Measurements from ENCODE around the gene CPEB4.

The CPEB4 gene

DNA sequence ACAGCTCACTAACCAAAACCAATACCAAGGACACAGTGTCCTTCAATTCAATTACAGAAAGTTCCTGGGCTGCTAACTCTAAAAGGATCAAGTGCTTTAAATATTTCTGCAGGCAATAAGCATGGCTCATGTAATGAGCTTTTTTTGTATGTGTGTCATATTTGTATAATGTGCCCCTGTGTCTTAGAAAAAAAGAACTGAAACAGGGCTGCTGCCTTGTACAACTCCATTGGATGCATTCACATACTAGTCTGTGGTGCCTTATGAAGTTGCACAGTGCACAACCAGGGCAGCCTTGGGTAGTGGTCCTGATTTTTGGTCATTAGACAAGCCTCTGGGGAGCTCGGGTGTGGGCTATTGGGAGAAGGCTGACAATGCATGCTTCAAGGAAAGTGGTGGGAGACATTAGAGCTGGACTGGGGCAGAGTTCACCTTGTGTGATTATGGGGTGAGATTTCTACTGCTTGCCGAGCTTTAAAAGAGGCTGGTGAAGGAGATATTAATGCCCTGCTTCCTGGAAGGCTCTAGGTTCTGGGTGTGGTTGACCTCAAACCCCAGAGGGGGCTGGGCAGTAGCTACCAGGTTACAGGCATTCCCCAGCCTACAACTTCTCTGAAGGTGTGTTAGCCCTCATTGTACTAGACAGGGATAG, 3.6 kb upstream of the CPEB4 start:
- DNase-seq (ENCODE audit: low read depth), result peak; percentile 11

DNA sequence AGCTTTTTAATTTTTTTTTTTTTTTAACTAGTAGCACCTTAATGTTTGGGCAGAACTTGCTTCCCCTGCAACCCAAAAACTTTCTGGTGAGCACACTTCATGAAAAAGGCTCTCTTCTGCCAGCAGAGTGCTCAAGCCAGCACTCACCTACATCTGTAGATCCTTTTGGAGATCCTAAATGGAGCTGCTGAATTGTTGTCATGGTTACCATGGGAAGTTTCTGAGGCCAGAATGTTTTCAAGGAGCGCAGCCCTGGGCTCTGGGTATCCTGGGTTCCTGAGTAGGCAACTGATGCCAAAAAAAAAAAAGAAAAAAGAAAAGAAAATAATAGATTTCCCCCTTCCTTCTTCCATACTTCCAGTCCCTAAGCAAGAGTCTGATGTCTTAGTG, 3.1 kb upstream of the CPEB4 start:
- no peak for DNase-seq (ENCODE audit: low read depth)

DNA sequence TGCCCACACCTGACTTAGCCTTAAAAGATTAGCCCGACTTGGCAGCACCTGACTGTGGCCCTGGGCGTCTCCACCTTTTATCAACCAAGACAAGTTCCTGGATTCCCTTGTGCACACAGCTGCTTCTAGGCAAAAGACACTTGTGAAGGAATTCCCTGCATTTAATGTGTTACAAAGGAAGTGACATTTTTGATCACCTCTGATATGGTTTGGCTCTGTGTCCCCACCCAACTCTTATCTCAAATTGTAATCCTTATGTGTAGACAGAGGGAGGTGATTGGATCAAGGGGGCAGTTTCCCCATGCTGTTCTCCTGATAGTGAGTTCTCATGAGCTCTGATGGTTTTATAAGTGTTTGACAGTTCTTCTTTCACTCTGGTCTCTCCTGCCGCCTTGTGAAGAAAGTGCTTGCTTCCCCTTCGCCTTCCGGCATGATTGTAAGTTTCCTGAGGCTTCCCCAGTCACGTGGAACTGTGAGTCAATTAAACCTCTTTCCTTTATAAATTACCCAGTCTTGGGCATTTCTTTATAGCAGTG, 2.6 kb upstream of the CPEB4 start:
- no peak for DNase-seq (ENCODE audit: low read depth)

DNA sequence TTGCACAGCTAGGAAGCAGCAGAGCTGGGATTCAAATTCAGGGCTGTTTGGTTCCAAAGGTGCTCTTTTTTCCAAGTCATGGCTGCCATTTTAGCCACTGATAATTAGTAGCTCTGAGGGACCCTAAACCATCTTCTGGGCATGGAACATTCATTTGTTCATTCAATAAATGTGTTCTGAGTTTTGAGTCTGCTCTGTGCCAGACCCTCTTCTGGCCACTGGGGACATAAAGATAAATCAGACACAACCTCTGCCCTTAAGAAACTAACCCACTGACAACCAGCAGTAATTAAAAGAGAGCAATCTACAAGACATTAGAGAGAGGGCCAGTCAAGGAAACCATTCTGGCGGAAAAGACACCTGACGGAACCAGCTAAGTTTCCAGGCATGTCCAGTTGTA, 2.0 kb upstream of the CPEB4 start:
- DNase-seq (ENCODE audit: low read depth), result no peak

DNA sequence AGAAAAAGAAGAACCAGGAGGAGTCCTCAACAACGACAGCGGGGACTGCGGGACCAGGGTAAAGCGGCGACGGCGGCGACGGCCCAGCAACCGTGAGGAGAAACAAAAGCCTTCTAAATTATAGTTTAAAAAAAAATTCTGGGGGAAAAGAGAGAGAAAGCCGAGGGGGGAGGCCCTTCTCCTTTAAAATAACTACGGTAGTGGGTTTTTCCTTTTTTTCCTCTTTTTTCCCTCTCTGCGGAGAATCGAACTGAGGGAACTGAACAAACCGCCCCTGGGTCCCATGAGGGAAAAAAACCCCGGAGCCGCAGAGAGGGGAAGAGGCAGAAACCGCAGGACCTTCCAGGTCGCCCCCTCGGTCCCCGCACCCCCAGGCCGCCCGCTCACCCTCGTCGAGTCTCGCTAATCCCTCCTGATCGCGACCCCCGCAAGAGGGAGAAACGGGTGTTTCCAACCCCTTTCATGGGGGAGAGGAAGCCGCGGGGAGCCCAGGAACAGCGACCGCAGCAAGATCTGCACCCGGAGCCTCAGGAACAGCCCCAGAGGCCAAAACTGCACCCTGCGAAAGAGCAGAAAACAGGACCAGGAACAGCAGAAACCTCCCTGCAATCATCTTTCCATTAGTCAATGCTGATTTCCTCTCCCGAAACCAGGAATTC, 453 bp downstream of the CPEB4 start:
- no peak for DNase-seq (ENCODE audit: low read depth)

DNA sequence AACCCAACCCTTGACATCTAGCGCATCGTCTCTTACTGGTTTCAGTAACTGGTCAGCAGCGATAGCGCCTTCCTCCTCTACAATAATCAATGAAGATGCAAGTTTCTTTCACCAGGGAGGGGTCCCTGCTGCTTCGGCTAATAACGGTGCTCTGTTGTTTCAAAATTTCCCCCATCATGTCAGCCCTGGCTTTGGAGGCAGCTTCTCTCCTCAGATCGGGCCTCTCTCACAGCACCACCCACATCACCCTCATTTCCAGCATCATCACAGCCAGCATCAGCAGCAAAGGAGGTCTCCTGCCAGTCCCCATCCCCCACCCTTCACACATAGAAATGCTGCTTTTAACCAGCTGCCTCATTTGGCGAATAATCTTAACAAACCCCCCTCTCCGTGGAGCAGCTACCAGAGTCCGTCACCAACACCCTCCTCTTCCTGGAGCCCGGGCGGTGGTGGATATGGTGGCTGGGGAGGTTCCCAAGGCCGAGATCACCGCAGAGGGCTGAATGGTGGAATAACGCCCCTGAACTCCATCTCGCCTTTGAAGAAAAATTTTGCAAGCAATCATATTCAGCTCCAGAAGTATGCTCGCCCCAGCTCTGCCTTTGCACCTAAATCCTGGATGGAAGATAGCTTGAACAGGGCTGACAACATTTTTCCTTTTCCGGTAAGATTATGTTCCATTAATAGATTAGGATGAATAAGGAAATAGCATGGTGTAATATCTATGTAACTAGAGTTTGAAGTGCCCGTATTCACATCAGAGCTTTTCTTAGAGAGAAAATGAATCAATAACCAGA, 2.2 kb downstream of the CPEB4 start:
- DNase-seq (ENCODE audit: low read depth), result no peak

DNA sequence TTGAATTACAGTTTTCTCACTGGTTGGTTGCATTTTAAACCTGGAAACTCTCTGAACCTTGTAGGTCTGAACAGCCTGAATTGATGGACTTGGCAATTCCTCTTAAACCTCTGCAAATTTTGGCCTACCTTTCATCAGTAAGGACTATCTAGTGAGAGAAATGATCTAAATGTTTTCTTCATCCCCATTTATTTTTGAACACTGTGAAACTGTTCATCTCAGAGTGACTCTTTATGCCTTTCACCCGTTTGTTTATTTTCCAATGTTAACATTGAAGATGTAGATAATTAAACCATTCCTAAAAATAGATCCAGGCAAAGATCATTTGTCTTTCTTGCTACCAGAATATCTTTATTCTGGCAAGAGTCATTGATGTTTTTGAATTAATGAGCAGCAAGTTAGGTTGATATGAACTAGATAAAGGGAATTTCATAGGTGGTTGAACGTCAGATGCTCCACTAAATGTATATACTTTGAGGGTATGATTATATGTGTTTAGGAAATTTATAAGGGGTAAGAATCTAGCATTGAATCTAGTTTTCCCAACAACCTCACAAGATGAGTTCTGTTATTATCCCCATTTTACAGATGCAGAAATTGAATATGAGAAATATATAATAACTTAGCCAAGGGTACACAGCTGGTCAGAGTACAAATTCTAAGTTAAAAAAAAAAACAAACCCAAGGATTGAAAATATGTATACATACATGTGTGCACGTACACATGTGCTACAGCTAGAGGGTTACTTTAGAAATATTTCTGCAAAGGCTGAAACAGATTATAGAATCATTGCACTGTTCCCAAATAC, 3.4 kb downstream of the CPEB4 start:
- DNase-seq (ENCODE audit: low read depth), result no peak

DNA sequence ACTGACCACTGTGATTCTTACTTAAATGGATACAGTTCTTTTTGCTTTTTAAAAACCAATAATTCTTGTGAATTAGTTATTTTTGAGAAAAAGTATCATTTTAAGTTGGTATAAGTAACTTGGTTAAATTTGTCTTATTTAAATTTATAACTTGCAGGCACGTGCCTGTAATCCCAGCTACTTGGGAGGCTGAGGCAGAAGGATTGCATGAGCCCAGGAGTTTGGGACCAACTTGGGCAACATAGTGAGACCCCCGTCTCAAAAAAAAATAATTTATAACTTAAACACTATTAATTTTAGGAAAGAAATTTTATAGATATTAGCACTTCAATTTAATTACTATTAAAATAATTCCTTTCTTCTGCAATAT, 5.0 kb downstream of the CPEB4 start:
- no peak for DNase-seq (ENCODE audit: low read depth)

DNA sequence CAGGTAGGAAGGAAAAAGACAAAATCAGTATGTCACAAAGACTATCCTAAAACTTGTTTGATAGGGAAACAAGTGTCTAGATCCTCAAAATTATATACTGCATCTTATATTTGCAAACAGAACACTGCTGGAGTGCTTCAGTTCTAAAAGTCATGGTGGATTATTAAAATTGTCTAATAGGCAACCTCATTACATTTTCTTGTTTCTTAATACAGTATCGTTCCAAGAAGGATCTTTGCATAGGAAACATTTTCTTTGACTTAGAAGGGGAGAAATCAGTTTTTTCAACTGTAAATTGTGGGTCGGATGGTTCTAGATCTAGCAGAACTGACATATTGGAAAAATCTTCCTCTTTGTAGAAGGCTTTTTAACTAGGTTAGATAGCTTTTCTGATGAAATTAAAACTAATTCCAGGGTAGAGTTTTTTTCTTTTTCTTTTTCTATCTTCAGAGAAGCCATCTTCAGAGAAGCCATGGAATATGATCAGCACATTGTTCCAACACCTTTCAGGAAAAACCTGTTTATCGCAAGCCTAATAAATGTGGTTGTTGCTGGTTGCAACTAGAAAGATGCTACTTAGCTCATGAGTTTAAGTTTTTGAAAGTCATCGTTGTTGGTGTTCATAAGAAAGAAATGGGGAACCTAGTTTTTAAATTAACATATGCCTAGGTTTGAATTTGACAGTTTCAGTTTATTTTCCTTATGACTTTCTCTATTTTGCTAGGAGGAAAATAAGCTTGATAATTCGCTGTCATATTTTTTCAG, 7.4 kb downstream of the CPEB4 start:
- DNase-seq (ENCODE audit: low read depth), result no peak

DNA sequence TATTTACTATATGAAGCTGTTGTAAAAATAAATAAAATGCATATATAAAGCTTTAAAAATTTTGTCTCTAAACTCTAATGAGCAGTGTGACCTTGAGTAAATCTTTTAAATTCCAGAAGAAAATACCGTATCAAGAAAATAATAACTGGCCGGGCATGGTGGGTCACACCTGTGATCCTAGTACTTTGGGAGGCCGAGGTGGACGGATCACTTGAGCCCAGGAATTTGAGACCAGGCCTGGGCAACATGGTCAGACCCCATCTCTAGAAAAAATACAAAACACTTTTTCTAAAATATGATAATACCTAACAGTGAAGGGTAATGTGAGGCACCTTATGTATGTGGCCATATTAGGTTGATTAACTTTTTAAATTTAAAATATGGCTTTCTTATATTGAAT, 8.5 kb downstream of the CPEB4 start:
- DNase-seq (ENCODE audit: low read depth), result no peak

DNA sequence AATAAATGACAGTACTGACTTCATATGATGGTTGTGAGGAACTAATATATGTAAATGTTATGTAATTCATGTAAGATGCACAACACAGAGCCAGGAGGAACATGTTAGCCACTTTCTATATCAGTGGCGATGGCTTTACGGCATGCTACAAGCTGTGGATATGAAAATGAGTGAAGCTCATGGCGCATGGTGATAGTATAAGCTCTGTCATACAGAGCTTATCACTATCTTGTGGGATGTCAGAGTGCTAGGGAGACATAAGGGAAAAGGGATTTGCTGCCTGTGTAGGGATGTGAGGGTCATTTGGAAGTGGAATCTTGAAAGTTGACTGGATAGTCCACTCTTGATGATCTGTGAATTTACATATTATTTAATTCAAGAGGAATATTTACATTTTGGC, 13.6 kb downstream of the CPEB4 start:
- DNase-seq (ENCODE audit: low read depth), result no peak

DNA sequence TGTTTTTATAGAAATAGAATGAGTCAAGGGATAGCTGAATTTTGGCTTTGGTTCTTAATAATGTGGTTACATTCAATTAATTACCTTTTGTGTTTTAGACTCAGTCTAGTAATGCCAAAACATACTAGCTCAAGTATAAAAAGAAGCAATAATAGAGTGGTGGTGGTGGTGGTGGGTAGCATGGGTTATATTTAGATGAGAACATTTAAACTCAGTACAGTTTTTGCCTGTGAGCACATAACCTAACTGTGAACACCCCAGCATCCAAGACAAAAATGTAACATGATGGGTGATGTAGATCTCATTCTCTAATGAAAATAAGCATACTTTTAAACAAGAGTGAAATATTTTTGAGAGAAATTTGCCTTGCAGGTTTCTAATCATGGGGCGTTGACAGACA, 14.2 kb downstream of the CPEB4 start:
- DNase-seq (ENCODE audit: low read depth), result no peak

DNA sequence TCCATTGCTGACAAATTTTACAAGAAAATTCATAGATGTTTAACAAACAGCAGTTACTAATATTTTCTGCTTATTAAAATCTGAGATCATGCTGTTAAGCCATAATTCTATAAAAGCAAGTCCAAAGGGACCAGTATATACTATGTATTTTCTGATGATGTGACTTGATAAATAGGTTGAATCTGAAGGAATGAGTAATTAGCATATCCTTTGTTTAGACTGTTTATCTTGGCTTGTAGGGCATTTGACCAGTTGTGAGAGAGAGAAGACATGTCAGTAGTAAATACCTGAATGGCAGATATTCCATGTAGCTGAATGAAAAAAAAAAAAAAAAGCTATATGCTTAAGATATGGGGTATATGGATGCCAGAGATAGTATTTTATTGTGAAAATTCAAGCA, 14.6 kb downstream of the CPEB4 start:
- DNase-seq (ENCODE audit: low read depth), result no peak

DNA sequence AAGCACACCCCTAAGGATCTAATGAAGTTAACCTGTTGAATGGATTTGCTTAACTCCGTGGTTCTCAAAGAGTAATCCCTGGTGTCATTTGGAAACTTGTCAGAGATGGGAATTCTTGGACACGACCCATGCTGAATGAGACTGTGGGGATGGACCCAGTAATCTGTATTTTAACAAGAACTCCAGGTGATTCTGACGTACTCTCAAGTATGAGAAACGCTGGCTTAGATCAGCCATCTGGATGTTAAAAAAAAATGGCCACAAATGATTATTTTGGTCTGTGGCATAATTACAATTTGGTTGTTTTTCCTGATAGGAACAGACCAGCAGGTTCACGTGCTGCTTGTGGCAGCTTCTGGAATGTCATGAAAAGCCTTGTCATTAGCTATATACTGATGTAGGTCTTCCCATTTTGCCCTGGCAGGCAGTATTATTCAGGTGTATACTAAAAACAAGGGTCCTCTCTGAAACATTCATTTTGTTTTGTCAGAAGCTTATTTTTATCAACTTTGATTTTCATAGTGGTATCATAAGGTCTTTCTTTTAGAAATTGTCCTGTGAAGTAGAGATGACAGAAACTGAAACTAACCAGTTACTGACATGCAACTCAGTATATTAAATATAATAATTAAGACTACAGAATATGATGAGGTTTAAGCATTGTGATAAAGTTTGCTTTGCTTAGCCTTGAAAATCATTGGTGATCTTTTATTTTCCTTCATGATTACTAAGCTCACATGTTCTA, 15.4 kb downstream of the CPEB4 start:
- DNase-seq (ENCODE audit: low read depth), result no peak

DNA sequence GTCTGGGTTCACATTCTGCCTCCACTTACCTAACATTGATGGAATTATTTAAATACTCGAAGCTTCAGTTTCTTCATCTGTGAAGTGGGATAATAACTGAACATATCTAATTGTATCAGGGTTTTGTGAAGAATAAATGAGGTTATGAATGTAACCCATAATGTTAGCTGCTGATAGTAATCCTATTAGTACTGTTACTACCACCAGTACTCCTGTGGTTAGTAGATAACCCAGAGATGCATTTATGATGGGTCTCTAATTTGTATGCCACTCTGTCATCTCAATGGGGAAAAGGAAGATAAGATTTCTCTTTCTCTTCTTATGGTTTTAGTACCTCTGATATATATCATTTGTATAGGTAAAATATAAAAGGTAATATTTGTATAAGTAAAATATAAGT, 16.0 kb downstream of the CPEB4 start:
- DNase-seq (ENCODE audit: low read depth), result no peak

DNA sequence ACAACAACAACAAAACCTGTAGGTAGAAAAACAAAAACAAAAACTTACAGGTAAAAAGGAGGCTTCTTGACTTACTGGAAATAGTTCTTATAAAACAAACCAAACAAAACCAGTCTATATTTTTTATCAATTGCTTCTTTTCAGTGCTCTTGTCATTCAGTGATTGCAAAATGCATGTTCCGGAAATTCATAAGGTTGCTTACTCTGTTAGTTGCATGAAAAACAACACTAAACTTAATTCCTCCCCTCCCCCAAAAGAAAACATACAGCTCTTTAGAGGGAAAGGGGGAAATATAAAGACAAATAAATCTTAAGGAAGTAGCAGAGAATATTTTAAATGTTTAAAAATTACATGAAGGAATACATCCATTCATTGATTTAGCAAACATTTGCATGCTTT, 19.1 kb downstream of the CPEB4 start:
- DNase-seq (ENCODE audit: low read depth), result no peak

DNA sequence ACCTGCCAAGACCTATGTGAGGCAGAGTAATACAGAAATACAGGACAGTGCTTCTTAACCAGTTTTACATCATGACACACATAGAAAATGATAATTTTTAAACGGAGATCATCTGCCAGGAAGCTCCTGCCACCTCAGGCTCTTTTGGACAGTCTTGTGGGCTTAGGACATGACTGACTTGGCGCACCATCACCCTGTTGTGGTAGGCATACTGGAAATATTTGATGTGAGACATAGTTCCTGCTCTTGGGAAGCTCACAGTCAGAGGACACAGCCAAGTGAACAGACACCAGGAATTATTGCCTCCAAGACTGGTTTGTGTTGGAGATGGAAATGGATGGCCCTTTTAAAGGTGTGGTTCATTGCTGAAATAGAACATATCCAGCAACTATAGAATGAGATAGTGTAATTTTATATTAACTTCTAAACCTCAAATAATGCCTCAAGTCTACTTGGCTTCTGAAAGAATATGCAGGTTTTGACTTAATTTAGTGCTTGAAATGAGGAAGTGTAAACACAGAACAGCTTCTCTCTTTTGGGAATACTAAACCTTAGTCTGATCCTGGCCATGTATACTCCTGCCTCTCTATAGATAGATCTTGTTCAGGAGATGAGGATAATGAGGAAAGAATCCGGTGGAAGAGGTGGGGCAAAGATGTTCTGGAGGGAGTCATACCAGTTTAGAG, 19.7 kb downstream of the CPEB4 start:
- no peak for DNase-seq (ENCODE audit: low read depth)

DNA sequence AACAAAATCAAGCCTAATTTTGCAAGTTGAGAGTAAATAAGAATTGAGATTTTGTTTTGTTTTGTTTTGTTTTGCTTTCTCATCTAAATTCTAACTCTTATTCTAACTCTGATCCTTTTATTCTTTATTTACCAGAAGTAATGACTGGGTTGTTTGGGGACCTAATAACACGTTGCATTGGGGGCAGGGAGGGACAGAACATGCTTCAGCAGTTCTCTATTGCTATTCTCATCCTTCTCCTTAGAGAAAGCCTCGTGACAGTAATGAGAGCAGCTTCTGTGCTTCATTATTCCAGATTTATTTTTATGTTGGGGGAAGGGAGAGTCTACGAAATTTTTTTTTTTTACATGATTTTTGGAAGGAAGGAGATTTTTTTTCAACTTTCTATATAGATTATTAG, 21.1 kb downstream of the CPEB4 start:
- DNase-seq (ENCODE audit: low read depth), result no peak

DNA sequence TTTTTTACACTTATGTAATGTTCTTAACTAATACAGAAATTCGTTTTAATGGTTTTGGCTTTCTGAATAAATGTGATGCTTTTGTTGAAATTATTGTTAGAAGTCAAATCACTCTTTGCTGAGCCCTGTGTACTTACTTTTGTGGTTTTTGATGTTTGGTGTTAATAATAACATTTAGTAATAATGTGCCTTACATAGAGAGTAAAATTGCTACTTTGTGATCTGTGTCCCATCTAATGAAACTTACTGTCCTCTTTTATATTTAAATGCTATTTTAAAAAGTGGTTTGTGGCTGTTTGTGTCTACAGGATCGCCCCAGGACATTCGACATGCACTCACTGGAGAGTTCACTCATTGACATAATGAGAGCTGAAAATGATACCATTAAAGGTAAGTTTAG, 22.1 kb downstream of the CPEB4 start:
- DNase-seq (ENCODE audit: low read depth), result no peak

DNA sequence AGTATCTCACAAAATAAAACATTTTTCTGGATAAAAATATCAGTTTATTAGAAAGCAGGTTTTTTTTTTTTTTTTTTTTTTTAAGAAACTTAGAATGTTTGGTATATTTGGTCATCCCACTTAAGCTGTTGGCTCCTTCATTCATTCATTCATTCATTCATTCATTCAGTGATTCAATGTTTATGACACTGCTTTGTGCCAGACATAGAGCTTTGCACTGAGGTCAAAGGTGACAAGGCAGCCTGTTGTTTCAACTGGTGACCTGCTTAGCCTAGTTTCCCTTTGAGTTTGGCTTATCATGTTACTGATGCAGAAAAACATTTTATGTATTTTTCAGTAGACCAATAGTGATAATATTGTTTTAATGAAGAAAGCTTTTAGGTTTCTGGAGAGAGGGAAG, 23.5 kb downstream of the CPEB4 start:
- DNase-seq (ENCODE audit: low read depth), result no peak

All from activated gamma-delta T cell treated with anti-CD3 and anti-CD28 coated beads, Interleukin-2, amount 50 U/mL, for 16 hours (primary cell).